CD4-positive, alpha-beta T cell (primary cell): Measurements from ENCODE around the gene RABEP2. TPM values are rescaled to one million over a fixed set of nuclear protein-coding genes. Genes with fewer than 3 reads are reported as not detected.
"Not testable (repeated sequence)": the region's sequence is repeated elsewhere in the genome, so short reads cannot be mapped to it uniquely, and the experiment has no call there.

Experiments used
- ATAC-seq: fragments of 200-7000 bp; cut with Tn5 transposase; one replicate; pipeline ENCODE4 v1.10.0; 2022; ENCODE audit warnings: mild to moderate bottlenecking; ENCODE audit not compliant: poor library complexity
- CTCF ChIA-PET: fragments of 350-600 bp; sonication (Branson Sonifier 250); formaldehyde crosslinking; loops from one replicate; lab custom pipeline; 2021; ENCODE audit warnings: antibody characterized with exemption, inconsistent platforms; lab: Charles Lee
- POLR2A ChIA-PET: fragments of 350-600 bp; sonication (Branson Sonifier 250); formaldehyde crosslinking; loops from one replicate; lab custom pipeline; 2021; ENCODE audit warnings: antibody characterized with exemption, inconsistent platforms; lab: Charles Lee
- DNase-seq, 14 experiments: peaks; one replicate each; pipeline ENCODE4 v3.0.0-alpha.2; 2013 to 2020; ENCODE audit warnings: mixed read lengths in 2 of 14
- H3K27ac ChIP-seq, 2 donors: one replicate each; pipeline versions ENCODE4 v1.5.1 to v1.7.0; 2013; ENCODE audit warnings: low read length in 2 of 2, low read depth in 1 of 2, mild to moderate bottlenecking in 1 of 2
- H3K27me3 ChIP-seq, 2 experiments: 1 replicate in 1 of 2; 2 replicates in 1 of 2; pipeline versions ENCODE4 v1.6.1 to v1.7.0; 2013; ENCODE audit warnings: low read length in 2 of 2, control low read depth in 1 of 2, mild to moderate bottlenecking in 1 of 2, moderate library complexity in 1 of 2; ENCODE audit not compliant: insufficient read depth in 2 of 2, control insufficient read depth in 1 of 2
- H3K36me3 ChIP-seq: one replicate; pipeline ENCODE4 v1.6.1; 2013; ENCODE audit warnings: low read length, control low read depth; ENCODE audit not compliant: insufficient read depth
- H3K4me1 ChIP-seq: one replicate; pipeline ENCODE4 v1.6.1; 2013; ENCODE audit warnings: low read length, control low read depth; ENCODE audit not compliant: insufficient read depth
- H3K4me3 ChIP-seq: one replicate; pipeline ENCODE4 v1.5.1; 2013; ENCODE audit warnings: mild to moderate bottlenecking, low read length, moderate library complexity
- H3K9me3 ChIP-seq, 2 experiments: 1 replicate in 1 of 2; 2 replicates in 1 of 2; pipeline versions ENCODE4 v1.6.1 to v1.7.0; 2013; ENCODE audit warnings: low read length in 2 of 2, mild to moderate bottlenecking in 2 of 2, control low read depth in 1 of 2, moderate library complexity in 1 of 2; ENCODE audit not compliant: control insufficient read depth in 1 of 2, insufficient read depth in 1 of 2
- H3K27ac Mint-ChIP-seq: one replicate; pipeline ENCODE4 v1.8.0; 2020; ENCODE audit warnings: mixed read lengths
- H3K27me3 Mint-ChIP-seq: one replicate; pipeline ENCODE4 v1.8.0; 2021; ENCODE audit warnings: mixed read lengths
- H3K36me3 Mint-ChIP-seq: one replicate; pipeline ENCODE4 v1.8.0; 2021; ENCODE audit warnings: low read depth, mixed read lengths
- H3K4me1 Mint-ChIP-seq: one replicate; pipeline ENCODE4 v1.8.0; 2021; ENCODE audit warnings: low read depth, mixed read lengths
- H3K4me3 Mint-ChIP-seq: one replicate; pipeline ENCODE4 v1.8.0; 2020; ENCODE audit warnings: mild to moderate bottlenecking, mixed read lengths
- H3K9me3 Mint-ChIP-seq: one replicate; pipeline ENCODE4 v1.8.0; 2020; ENCODE audit warnings: mixed read lengths
- intact Hi-C, 2 experiments: fragments of 100-400 bp; cut with DNase I in 1 of 2; cut with micrococcal nuclease in 1 of 2; formaldehyde crosslinking; loops; one replicate each; pipeline versions ENCODE4 v1.15.1 to v1.9.0; 2023 to 2025; cut with DNase I, micrococcal nuclease
- total RNA-seq, 174 experiments: library from RNA in 2 of 174; stranded (reverse) in 2 of 174; gene quantifications; one replicate each; pipeline ENCODE4 v1.2.3 and lab custom pipeline; 2021 to 2026
- TF ChIP-seq, protein P1 (sequence below): fragments of 200-600 bp; IDR thresholded peaks from one replicate; pipeline ENCODE4 v1.8.0; 2022; ENCODE audit warnings: antibody characterized with exemption, mild to moderate bottlenecking

Gene RABEP2
- total RNA-seq, 2 experiments from 2014 or later, result 23.3 to 23.4 TPM

DNA sequence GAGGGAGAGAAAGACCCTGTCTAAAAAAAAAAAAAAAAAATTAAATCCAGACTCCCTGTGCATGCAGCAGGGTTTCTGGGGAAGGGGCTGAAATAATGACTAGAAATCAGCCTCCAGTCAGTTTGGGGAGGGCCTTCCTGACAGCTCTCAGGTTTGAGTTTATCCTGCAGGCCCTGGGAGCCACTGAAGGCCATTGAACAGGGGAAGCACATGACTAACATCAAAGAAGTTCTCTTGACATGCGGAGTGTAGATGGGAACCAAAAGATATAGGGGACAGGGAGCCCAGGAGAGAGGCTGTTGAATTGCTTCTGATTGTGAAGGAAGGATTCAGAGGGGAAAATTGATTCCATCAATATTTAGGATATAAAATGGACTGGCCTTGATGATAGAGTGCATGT is 2.8 kb upstream of the RABEP2 start:
- DNase-seq (no peak), ATAC-seq (no peak)
- Histone ChIP-seq H3K4me1 (peaks cover 23% of the 10 kb centered on the region), H3K4me3 (no peak overlapping the region), H3K9me3 (no peaks in the 10 kb centered on the region), H3K27ac (no peak overlapping the region), H3K36me3 (no peaks in the 10 kb centered on the region), H3K27me3 (no peaks in the 10 kb centered on the region)
- POLR2A ChIA-PET, result interaction anchor here (0.6 to 3.7 kb wide), 2 partner anchors 17 to 105 kb away, joined by 3 to 13 read pairs; partner anchors contain the start of gene ATXN2L
- peak overlapping the region; percentile 10 for H3K27ac Mint-ChIP-seq
- H3K4me1 Mint-ChIP-seq, result peaks cover 27% of the 10 kb centered on the region
- H3K36me3 Mint-ChIP-seq, result peaks cover 29% of the 10 kb centered on the region
- intact Hi-C loops, result loop anchor here (2.0 to 5.0 kb wide), 2 partner anchors 17 to 81 kb away; partner anchors contain the start of gene TUFM (in 1 of the 2)
- CTCF ChIA-PET, result interaction anchor here (0.8 to 8.3 kb wide), 2 partner anchors 17 to 57 kb away, joined by 3 to 34 read pairs; partner anchors contain the start of gene LAT
- H3K9me3 Mint-ChIP-seq, result no peaks in the 10 kb centered on the region
- H3K27me3 Mint-ChIP-seq, result no peaks in the 10 kb centered on the region
- peak overlapping the region; percentile 14 for H3K4me3 Mint-ChIP-seq
- TF ChIP-seq, protein P1, sequence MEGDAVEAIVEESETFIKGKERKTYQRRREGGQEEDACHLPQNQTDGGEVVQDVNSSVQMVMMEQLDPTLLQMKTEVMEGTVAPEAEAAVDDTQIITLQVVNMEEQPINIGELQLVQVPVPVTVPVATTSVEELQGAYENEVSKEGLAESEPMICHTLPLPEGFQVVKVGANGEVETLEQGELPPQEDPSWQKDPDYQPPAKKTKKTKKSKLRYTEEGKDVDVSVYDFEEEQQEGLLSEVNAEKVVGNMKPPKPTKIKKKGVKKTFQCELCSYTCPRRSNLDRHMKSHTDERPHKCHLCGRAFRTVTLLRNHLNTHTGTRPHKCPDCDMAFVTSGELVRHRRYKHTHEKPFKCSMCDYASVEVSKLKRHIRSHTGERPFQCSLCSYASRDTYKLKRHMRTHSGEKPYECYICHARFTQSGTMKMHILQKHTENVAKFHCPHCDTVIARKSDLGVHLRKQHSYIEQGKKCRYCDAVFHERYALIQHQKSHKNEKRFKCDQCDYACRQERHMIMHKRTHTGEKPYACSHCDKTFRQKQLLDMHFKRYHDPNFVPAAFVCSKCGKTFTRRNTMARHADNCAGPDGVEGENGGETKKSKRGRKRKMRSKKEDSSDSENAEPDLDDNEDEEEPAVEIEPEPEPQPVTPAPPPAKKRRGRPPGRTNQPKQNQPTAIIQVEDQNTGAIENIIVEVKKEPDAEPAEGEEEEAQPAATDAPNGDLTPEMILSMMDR, result no peak

DNA sequence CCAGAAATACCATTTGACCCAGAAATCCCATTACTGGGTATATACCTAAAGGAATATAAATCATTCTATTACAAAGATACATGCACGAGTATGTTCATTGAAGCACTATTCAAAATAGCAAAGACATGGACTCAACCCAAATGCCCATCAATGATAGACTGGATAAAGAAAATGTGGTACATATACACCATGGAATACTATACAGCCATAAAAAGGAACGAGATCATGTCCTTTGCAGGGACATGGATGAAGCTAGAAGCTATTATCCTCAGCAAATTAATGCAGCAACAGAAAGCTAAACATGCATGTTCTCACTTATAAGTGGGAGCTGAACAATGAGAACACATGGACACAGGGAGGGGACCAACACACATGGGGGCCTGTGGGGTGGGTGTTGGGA is 1.2 kb upstream of the RABEP2 start:
- peak overlapping the region; percentile 92 for H3K4me3 ChIP-seq
- not testable (repeated sequence) for DNase-seq, H3K9me3 Mint-ChIP-seq, ATAC-seq, H3K9me3 ChIP-seq, H3K27me3 ChIP-seq, H3K27me3 Mint-ChIP-seq, H3K27ac ChIP-seq, H3K36me3 ChIP-seq
- peak overlapping the region; percentile 91 for H3K4me3 Mint-ChIP-seq
- CTCF ChIA-PET, result interaction anchor here (0.6 to 8.3 kb wide), 2 partner anchors 19 to 51 kb away, joined by 3 to 34 read pairs; no protein-coding TSS in a partner anchor
- peaks cover 27% of the 10 kb centered on the region for H3K4me1 Mint-ChIP-seq
- peak overlapping the region; percentile 97 for H3K27ac Mint-ChIP-seq
- peaks cover 23% of the 10 kb centered on the region for H3K4me1 ChIP-seq
- H3K36me3 Mint-ChIP-seq, result peaks cover 31% of the 10 kb centered on the region
- intact Hi-C loops, result loop anchor here (2.0 to 5.0 kb wide), 2 partner anchors 19 to 79 kb away; partner anchors contain the start of gene TUFM (in 1 of the 2)
- POLR2A ChIA-PET, result interaction anchor here (0.7 to 3.7 kb wide), 7 partner anchors 10 to 103 kb away, joined by 3 to 33 read pairs (median 10); partner anchors contain the start of genes ATXN2L and TUFM

DNA sequence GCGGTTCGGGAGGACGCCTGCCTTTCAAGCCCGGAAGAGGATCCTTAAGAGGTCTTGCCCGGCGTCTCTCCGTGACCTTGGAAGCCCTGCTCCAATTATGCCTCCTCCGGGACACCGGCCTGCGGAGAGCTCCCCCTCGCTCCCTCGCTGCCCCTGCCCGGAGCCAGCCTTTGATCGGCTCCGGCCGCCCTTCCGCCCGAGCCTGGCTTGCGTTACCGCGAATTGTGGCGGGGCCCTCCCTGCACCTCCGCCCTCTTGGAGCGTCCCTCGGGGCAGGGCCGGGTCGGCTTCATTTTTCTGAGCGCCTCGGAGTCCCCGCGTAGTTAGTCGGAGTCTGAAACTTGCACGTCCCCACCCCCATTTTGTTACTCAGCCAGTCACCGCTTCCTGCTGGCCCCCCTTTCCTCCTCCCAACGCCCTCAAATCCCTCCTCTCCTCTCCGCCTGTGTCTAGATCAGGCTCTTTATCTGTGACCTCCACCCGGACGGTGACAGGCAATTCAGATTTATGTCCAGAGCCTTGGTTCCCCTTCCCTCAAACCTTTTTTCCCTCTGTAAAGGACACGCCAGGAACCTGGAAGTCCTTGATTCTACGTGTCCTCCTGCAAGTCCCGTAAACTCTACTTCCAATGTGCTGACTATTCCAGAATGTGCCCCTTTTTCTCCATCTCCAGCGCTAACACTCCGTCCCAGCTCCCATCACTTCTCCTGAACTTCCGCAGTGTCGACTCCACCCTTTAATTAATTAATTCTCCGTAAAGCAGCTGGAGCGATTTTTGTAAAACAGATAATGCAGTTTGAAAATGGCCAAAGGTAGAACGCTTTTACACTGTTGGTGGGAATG is 569 bp upstream of the RABEP2 start:
- ATAC-seq, result peak; percentile 69
- Mint-ChIP-seq H3K4me3 (peak overlapping the region; percentile 91), H3K27ac (peak overlapping the region; percentile 97), H3K9me3 (no peaks in the 10 kb centered on the region), H3K36me3 (peaks cover 36% of the 10 kb centered on the region), H3K4me1 (peaks cover 22% of the 10 kb centered on the region), H3K27me3 (no peaks in the 10 kb centered on the region)
- Histone ChIP-seq H3K27ac (peak overlapping the region; percentile 93 to 98), H3K36me3 (peaks cover 8% of the 10 kb centered on the region), H3K9me3 (no peaks in the 10 kb centered on the region), H3K4me1 (peaks cover 17% of the 10 kb centered on the region), H3K4me3 (peak overlapping the region; percentile 92), H3K27me3 (no peaks in the 10 kb centered on the region)
- POLR2A ChIA-PET, result interaction anchor here (0.5 to 3.7 kb wide), 12 partner anchors 11 to 670 kb away, joined by 3 to 33 read pairs (median 8); partner anchors contain the start of genes ATXN2L, LAT, NFATC2IP and TUFM
- TF ChIP-seq, protein P1, result no peak
- intact Hi-C loops, result loop anchor here (1.0 to 5.0 kb wide), 4 partner anchors 19 to 102 kb away; partner anchors contain the start of gene TUFM (in 1 of the 2)
- CTCF ChIA-PET, result interaction anchor here (0.6 to 8.3 kb wide), 3 partner anchors 19 to 80 kb away, joined by 3 to 34 read pairs (median 4); partner anchors contain the start of gene TUFM
- peak; percentile 65 to 92 (median 76) for DNase-seq
